Osteocyte (in vitro differentiated cells): Measurements from ENCODE around the gene FAM131C. TPM values are rescaled to one million over a fixed set of nuclear protein-coding genes. Genes with fewer than 3 reads are reported as not detected.
"Not testable (repeated sequence)": the region's sequence is repeated elsewhere in the genome, so short reads cannot be mapped to it uniquely, and the experiment has no call there.

ENCODE experiments used
- DNase-seq: peaks from one replicate; pipeline ENCODE4 v3.0.0; 2021; ENCODE audit warnings: mixed read lengths; ENCODE audit not compliant: unreplicated experiment; ENCODE audit errors: extremely low spot score
- H3K27ac Mint-ChIP-seq: one replicate; pipeline ENCODE4 v1.8.0; 2021; ENCODE audit warnings: mild to moderate bottlenecking, mixed read lengths; ENCODE audit not compliant: unreplicated experiment
- H3K27me3 Mint-ChIP-seq: one replicate; pipeline ENCODE4 v1.8.0; 2021; ENCODE audit warnings: mixed read lengths; ENCODE audit not compliant: unreplicated experiment
- H3K36me3 Mint-ChIP-seq: one replicate; pipeline ENCODE4 v1.8.0; 2021; ENCODE audit warnings: mixed read lengths; ENCODE audit not compliant: unreplicated experiment
- H3K4me1 Mint-ChIP-seq: one replicate; pipeline ENCODE4 v1.8.0; 2021; ENCODE audit warnings: mixed read lengths; ENCODE audit not compliant: unreplicated experiment
- H3K4me3 Mint-ChIP-seq: one replicate; pipeline ENCODE4 v1.8.0; 2021; ENCODE audit warnings: mild to moderate bottlenecking, moderate library complexity, mixed read lengths; ENCODE audit not compliant: unreplicated experiment
- H3K9me3 Mint-ChIP-seq: one replicate; pipeline ENCODE4 v1.8.0; 2021; ENCODE audit warnings: mixed read lengths; ENCODE audit not compliant: unreplicated experiment
- total RNA-seq: library from RNA; stranded (reverse); gene quantifications from 2 replicates; pipeline ENCODE4 v1.2.1, GENCODE V29; 2021
- TF ChIP-seq, protein P1 (sequence below): fragments of 200-600 bp; sonication (generic); IDR thresholded peaks from 2 replicates; pipeline ENCODE4 v1.5.0; 2021; ENCODE audit warnings: antibody characterized with exemption, mild to moderate bottlenecking, moderate library complexity

Gene FAM131C
- total RNA-seq, 1 donor from 2014 or later, result 0.73 TPM

- H3K4me1 Mint-ChIP-seq, H3K36me3 Mint-ChIP-seq, DNase-seq, H3K4me3 Mint-ChIP-seq, H3K27me3 Mint-ChIP-seq, H3K9me3 Mint-ChIP-seq, H3K27ac Mint-ChIP-seq: not testable (repeated sequence)
Measured at GRCh38 chr1:16057314-16057915, 16.0 kb downstream of the FAM131C start.

DNA sequence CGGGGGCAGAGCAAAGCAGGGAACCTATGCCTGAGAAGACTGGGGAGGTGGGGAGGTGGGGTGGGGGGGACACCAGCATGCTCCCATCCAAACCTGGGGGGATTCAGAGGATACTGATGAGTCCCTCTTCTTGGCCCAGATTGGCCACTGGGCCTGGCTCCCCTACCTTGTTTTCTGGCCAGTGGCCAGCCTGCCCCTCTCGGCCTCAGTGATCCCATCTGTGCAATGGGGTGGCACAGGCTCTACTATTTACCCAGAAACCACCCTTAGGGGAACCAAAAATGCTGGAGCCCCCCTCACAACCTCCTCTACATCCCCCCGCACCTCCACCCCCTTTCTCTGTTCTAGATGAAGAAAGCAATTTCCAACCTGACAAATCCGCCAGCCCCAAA is 16.9 kb downstream of the FAM131C start:
- H3K4me1 Mint-ChIP-seq, H3K27ac Mint-ChIP-seq, H3K4me3 Mint-ChIP-seq, H3K27me3 Mint-ChIP-seq, H3K36me3 Mint-ChIP-seq, DNase-seq, H3K9me3 Mint-ChIP-seq: not testable (repeated sequence)

DNA sequence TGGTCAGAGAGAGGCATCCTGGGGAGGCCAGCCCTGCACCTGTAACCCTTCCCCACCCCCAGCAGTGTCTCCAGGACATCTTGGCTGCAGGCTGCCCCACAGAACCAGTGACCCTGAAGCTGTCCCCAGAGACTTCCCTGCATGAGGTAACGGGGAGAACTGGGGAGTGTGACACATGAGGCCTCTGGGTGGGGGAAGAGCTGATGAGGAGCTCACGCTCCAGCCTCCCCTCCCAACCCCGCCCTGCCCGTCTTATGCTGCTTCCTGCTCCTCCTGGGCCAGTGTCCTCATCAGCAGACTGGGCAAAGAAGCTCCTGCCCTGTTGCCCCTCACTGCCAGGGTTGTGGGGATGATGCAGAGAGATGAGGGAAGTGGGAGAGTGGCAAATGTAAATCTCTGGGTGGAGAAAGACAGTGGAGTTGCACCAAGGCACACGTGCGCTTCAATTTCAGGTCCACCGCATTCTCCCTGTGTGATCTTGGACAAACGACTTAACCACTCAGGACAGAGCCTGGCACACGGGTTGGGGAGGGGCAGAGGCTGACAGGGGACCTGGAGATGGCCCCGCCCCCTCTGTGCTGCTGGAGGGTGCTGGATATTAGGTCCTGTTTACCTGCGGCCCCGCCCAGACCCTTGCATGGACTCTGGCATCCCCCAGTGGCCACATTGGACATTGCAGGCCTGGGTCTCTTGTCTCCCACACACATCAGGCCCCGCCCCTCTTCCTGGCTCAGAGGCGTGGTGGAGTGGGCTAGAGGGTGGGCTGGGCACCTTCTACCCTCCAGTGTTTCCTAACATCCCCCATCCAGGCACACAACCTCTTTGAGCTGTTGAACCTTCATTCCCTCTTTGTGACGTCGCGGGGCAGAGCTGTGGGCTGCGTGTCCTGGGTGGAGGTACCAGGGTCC is 17.6 kb downstream of the FAM131C start:
- no peaks in the 10 kb centered on the region for H3K9me3 Mint-ChIP-seq
- H3K4me1 Mint-ChIP-seq, result peaks cover 6% of the 10 kb centered on the region
- H3K27ac Mint-ChIP-seq, result no peak overlapping the region
- no peak overlapping the region for H3K4me3 Mint-ChIP-seq
- H3K36me3 Mint-ChIP-seq, result no peaks in the 10 kb centered on the region
- no peaks in the 10 kb centered on the region for H3K27me3 Mint-ChIP-seq
- peak; percentile 94 for DNase-seq
- TF ChIP-seq, protein P1, sequence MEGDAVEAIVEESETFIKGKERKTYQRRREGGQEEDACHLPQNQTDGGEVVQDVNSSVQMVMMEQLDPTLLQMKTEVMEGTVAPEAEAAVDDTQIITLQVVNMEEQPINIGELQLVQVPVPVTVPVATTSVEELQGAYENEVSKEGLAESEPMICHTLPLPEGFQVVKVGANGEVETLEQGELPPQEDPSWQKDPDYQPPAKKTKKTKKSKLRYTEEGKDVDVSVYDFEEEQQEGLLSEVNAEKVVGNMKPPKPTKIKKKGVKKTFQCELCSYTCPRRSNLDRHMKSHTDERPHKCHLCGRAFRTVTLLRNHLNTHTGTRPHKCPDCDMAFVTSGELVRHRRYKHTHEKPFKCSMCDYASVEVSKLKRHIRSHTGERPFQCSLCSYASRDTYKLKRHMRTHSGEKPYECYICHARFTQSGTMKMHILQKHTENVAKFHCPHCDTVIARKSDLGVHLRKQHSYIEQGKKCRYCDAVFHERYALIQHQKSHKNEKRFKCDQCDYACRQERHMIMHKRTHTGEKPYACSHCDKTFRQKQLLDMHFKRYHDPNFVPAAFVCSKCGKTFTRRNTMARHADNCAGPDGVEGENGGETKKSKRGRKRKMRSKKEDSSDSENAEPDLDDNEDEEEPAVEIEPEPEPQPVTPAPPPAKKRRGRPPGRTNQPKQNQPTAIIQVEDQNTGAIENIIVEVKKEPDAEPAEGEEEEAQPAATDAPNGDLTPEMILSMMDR, result peak; percentile 88

- no peaks in the 10 kb centered on the region for H3K9me3 Mint-ChIP-seq
- TF ChIP-seq, protein P1, result no peak
- H3K27ac Mint-ChIP-seq, result no peak overlapping the region
- H3K36me3 Mint-ChIP-seq, result no peaks in the 10 kb centered on the region
- H3K4me3 Mint-ChIP-seq, result no peak overlapping the region
- DNase-seq, result no peak
- H3K4me1 Mint-ChIP-seq, result peaks cover 8% of the 10 kb centered on the region
- H3K27me3 Mint-ChIP-seq, result no peaks in the 10 kb centered on the region
Measured at GRCh38 chr1:16054598-16055540, 18.6 kb downstream of the FAM131C start.

- Mint-ChIP-seq H3K4me1 (peaks cover 12% of the 10 kb centered on the region), H3K27me3 (no peaks in the 10 kb centered on the region), H3K27ac (no peak overlapping the region), H3K4me3 (no peak overlapping the region), H3K36me3 (no peaks in the 10 kb centered on the region), H3K9me3 (no peaks in the 10 kb centered on the region)
- no peak for DNase-seq
- TF ChIP-seq, protein P1, result no peak
Measured at GRCh38 chr1:16053781-16054502, 19.5 kb downstream of the FAM131C start.

DNA sequence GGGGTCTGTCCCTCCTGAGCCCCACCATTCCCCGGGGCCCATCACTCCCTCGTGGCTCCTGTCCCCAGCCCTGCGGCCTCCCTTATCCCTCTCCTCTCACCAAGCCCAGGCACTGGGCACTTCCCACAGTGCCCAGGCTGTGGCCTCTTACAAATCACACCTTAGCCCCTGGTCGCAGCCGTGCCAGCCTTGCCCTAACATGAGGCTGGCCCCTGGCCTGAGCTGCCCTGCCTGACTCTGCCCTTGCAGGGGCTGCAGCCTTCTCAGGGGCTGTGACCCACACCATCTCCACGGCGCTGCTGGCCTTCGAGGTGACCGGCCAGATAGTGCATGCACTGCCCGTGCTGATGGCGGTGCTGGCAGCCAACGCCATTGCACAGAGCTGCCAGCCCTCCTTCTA is 21.5 kb downstream of the FAM131C start:
- not testable (repeated sequence) for H3K27me3 Mint-ChIP-seq, H3K9me3 Mint-ChIP-seq, H3K36me3 Mint-ChIP-seq, H3K4me3 Mint-ChIP-seq, H3K27ac Mint-ChIP-seq, DNase-seq
- H3K4me1 Mint-ChIP-seq, result peaks cover 12% of the 10 kb centered on the region
